ENCODE measurements around the gene TMEM19. TPM values are rescaled to one million over a fixed set of nuclear protein-coding genes. Genes with fewer than 3 reads are reported as not detected.
A peak's percentile ranks its signal among the peaks of the same experiment; 100 is the strongest.

The TMEM19 gene
- 10.6 and 11.3 TPM in 2 replicates for total RNA-seq

GRCh38 chr12:71685914-71686657 lies at the start of gene TMEM19:
TSS of gene TMEM19 (plus strand) at chr12:71686082. CDS start at chr12:71686681, 599 bp downstream.
- no peaks in the 10 kb centered on the region for H3K9me3 Mint-ChIP-seq
- peak within 1 kb of the TSS; percentile 93 for H3K27ac Mint-ChIP-seq
- H3K4me1 Mint-ChIP-seq (ENCODE audit: low read depth): peaks cover 23% of the 10 kb centered on the region
- no peaks in the 10 kb centered on the region for H3K27me3 Mint-ChIP-seq (ENCODE audit: insufficient read depth)
- no peaks in the 10 kb centered on the region for H3K36me3 Mint-ChIP-seq (ENCODE audit: low read depth)
- peak; percentile 78 for DNase-seq (ENCODE audit: low spot score)
- peak within 1 kb of the TSS; percentile 94 for H3K4me3 Mint-ChIP-seq
- intact Hi-C loops (cut with micrococcal nuclease): loop anchor here (1.0 to 10.0 kb wide), 6 partner anchors 22 to 1949 kb away; partner anchors contain the start of genes CNOT2, KCNMB4, RAB21 and RAB3IP

DNA sequence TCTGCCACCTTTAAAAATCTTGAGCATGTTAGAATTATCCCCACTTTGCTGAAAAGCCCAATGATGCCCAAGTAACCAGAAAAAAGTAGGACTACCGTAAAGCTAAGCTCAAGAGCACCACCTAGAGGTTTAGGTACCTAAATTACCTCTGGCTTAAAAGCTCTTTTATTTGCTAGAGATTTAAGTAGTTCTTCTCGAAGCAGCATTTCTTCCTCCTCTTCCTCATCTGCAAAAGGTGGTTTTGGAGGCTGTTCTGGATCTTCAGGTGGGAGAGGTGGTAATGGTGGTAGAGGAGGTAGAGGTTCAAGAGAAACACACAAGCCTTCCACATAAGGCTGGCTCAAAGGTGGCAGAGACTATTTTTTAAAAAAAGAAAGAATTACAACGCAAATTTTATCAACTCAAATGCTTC lies 49.2 kb upstream of the TMEM19 start:
- peaks cover 18% of the 10 kb centered on the region for H3K4me1 Mint-ChIP-seq (ENCODE audit: low read depth)
- intact Hi-C loops (cut with micrococcal nuclease): loop anchor here (1.0 to 2.0 kb wide), 4 partner anchors 10 to 221 kb away; partner anchors contain the start of gene ZFC3H1
- DNase-seq (ENCODE audit: low spot score): no peak
- H3K9me3 Mint-ChIP-seq: no peaks in the 10 kb centered on the region
- no peak overlapping the region for H3K4me3 Mint-ChIP-seq
- peak overlapping the region; percentile 6 for H3K27ac Mint-ChIP-seq
- no peaks in the 10 kb centered on the region for H3K27me3 Mint-ChIP-seq (ENCODE audit: insufficient read depth)
- H3K36me3 Mint-ChIP-seq (ENCODE audit: low read depth): peaks cover 49% of the 10 kb centered on the region

DNA sequence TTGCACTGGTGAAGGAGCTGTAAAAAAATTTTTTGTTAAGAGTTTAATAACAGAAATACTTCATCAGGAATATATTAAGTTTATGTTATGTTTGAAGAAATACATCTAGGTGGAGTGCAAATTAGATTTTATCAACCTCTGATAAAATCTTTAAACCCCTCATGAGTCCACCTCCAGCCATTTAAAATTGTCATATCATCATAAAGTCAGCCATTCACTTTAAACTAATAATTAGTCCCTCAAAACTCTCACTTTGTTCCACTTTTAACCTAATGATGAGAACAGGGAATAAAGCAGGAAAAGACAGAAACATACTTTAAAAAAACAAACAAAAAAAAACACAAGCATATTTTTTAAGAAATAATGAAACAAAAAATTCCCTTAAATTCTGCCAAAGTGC lies 47.4 kb upstream of the TMEM19 start:
- no peaks in the 10 kb centered on the region for H3K27me3 Mint-ChIP-seq (ENCODE audit: insufficient read depth)
- intact Hi-C loops (cut with micrococcal nuclease): no loop called here
- H3K27ac Mint-ChIP-seq: no peak overlapping the region
- no peaks in the 10 kb centered on the region for H3K9me3 Mint-ChIP-seq
- no peak overlapping the region for H3K4me3 Mint-ChIP-seq
- peaks cover 53% of the 10 kb centered on the region for H3K36me3 Mint-ChIP-seq (ENCODE audit: low read depth)
- no peak for DNase-seq (ENCODE audit: low spot score)
- peaks cover 28% of the 10 kb centered on the region for H3K4me1 Mint-ChIP-seq (ENCODE audit: low read depth)

- Mint-ChIP-seq H3K27ac (no peak overlapping the region), H3K36me3 (ENCODE audit: low read depth) (peaks cover 57% of the 10 kb centered on the region), H3K4me3 (no peak overlapping the region), H3K4me1 (ENCODE audit: low read depth) (peaks cover 35% of the 10 kb centered on the region), H3K27me3 (ENCODE audit: insufficient read depth) (no peaks in the 10 kb centered on the region), H3K9me3 (no peaks in the 10 kb centered on the region)
- intact Hi-C loops (cut with micrococcal nuclease): no loop called here
- DNase-seq (ENCODE audit: low spot score): no peak
Measured at GRCh38 chr12:71639341-71639760, 46.5 kb upstream of the TMEM19 start.

DNA sequence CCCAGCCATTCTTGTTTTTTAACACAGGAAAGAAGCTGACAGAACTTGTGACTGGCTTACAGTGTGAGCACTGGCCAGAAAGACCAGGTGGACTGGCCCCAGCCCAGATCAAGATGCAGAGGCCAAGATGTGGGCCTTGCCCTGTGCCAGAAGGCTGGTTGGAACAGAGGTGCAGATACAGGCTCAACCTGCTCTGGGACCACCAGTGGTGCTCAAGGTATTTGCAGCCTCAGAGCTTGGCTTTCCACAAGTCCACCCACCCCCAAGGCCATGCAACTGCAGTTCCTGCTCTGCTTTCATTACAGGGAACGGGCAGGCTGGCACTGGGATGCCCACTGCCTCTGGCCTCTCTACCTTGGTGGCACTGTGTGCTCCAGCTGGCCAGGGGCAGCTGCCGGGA lies 45.6 kb upstream of the TMEM19 start:
- Mint-ChIP-seq H3K4me1 (ENCODE audit: low read depth) (peaks cover 41% of the 10 kb centered on the region), H3K27ac (no peak overlapping the region), H3K4me3 (no peak overlapping the region), H3K27me3 (ENCODE audit: insufficient read depth) (no peaks in the 10 kb centered on the region), H3K36me3 (ENCODE audit: low read depth) (peaks cover 56% of the 10 kb centered on the region), H3K9me3 (no peaks in the 10 kb centered on the region)
- intact Hi-C loops (cut with micrococcal nuclease): no loop called here
- DNase-seq (ENCODE audit: low spot score): no peak

- DNase-seq (ENCODE audit: low spot score): no peak
- H3K27ac Mint-ChIP-seq: peak overlapping the region; percentile 8
- intact Hi-C loops (cut with micrococcal nuclease): no loop called here
- no peaks in the 10 kb centered on the region for H3K27me3 Mint-ChIP-seq (ENCODE audit: insufficient read depth)
- H3K9me3 Mint-ChIP-seq: no peaks in the 10 kb centered on the region
- H3K4me1 Mint-ChIP-seq (ENCODE audit: low read depth): peaks cover 41% of the 10 kb centered on the region
- H3K36me3 Mint-ChIP-seq (ENCODE audit: low read depth): peaks cover 57% of the 10 kb centered on the region
- no peak overlapping the region for H3K4me3 Mint-ChIP-seq
Measured at GRCh38 chr12:71641390-71641789, 44.5 kb upstream of the TMEM19 start.

DNA sequence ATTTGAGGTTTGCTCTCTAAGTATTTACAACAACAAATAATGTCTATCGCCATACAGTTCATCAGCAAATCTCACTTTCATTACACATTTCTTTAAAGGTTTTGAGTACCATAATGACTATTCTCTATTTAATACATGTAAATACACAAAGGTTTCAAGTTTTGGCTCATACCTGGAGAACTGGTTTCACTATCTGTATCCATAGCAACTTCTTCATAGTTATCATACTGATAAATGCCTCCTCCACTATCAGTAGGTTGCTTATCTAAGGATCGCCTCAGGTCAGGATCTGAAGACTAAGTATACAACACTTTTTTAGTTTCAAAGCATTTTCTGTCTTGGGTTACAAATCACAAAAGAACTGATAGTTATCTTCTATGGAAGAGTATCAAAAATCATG lies 43.6 kb upstream of the TMEM19 start:
- H3K27ac Mint-ChIP-seq: peak overlapping the region; percentile 18
- intact Hi-C loops (cut with micrococcal nuclease): no loop called here
- H3K4me1 Mint-ChIP-seq (ENCODE audit: low read depth): peaks cover 44% of the 10 kb centered on the region
- no peaks in the 10 kb centered on the region for H3K9me3 Mint-ChIP-seq
- DNase-seq (ENCODE audit: low spot score): no peak
- no peaks in the 10 kb centered on the region for H3K27me3 Mint-ChIP-seq (ENCODE audit: insufficient read depth)
- H3K36me3 Mint-ChIP-seq (ENCODE audit: low read depth): peaks cover 61% of the 10 kb centered on the region
- H3K4me3 Mint-ChIP-seq: no peak overlapping the region

GRCh38 chr12:71645268-71645667 lies 40.6 kb upstream of the TMEM19 start:
- DNase-seq (ENCODE audit: low spot score): no peak
- Mint-ChIP-seq H3K4me1 (ENCODE audit: low read depth) (peaks cover 47% of the 10 kb centered on the region), H3K27me3 (ENCODE audit: insufficient read depth) (no peaks in the 10 kb centered on the region), H3K9me3 (no peaks in the 10 kb centered on the region), H3K27ac (peak overlapping the region; percentile 45), H3K36me3 (ENCODE audit: low read depth) (peaks cover 53% of the 10 kb centered on the region), H3K4me3 (no peak overlapping the region)
- intact Hi-C loops (cut with micrococcal nuclease): no loop called here

- Mint-ChIP-seq H3K27me3 (ENCODE audit: insufficient read depth) (no peaks in the 10 kb centered on the region), H3K36me3 (ENCODE audit: low read depth) (peaks cover 48% of the 10 kb centered on the region), H3K9me3 (no peaks in the 10 kb centered on the region), H3K4me3 (no peak overlapping the region), H3K27ac (no peak overlapping the region), H3K4me1 (ENCODE audit: low read depth) (peaks cover 43% of the 10 kb centered on the region)
- intact Hi-C loops (cut with micrococcal nuclease): no loop called here
- DNase-seq (ENCODE audit: low spot score): no peak
Measured at GRCh38 chr12:71646512-71646911, 39.4 kb upstream of the TMEM19 start.

DNA sequence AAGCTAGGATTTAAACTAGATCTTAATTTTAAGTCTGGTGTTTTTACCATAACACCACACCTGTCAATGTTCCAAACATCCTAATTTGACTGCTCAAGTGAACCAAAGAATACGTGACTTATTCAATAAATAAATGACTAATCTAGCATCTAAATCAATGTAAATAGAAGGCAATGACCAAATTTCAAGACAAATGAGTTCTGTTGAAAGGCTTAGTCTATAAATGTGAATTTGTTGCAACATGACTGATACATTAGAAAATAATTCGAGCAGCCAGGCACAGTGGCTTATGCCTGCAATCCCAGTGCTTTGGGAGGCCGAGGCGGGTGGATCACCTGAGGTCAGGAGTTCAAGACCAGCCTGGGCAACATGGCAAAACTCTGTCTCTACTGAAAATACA lies 37.3 kb upstream of the TMEM19 start:
- no peaks in the 10 kb centered on the region for H3K27me3 Mint-ChIP-seq (ENCODE audit: insufficient read depth)
- DNase-seq (ENCODE audit: low spot score): no peak
- peaks cover 33% of the 10 kb centered on the region for H3K36me3 Mint-ChIP-seq (ENCODE audit: low read depth)
- intact Hi-C loops (cut with micrococcal nuclease): no loop called here
- H3K27ac Mint-ChIP-seq: no peak overlapping the region
- H3K9me3 Mint-ChIP-seq: no peaks in the 10 kb centered on the region
- peaks cover 31% of the 10 kb centered on the region for H3K4me1 Mint-ChIP-seq (ENCODE audit: low read depth)
- no peak overlapping the region for H3K4me3 Mint-ChIP-seq

DNA sequence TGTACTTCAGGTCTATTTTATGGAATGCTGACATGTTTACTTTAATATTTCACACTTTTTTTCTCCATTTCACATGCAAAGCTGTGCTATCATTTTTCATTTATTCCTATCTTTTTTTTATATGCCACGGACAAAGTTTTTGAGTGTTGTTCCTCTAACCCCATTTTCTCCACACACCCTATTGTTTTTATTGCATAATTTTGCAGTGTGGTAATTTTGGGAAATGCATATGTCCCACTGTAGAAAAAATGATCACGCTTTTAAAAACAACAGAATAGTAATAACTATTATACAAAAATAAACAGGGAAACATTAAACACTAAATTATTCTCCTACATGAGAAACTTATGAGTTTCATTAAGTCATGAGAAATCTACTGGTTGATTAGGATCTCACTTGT lies 36.5 kb upstream of the TMEM19 start:
- no peaks in the 10 kb centered on the region for H3K27me3 Mint-ChIP-seq (ENCODE audit: insufficient read depth)
- H3K4me1 Mint-ChIP-seq (ENCODE audit: low read depth): peaks cover 27% of the 10 kb centered on the region
- H3K36me3 Mint-ChIP-seq (ENCODE audit: low read depth): peaks cover 29% of the 10 kb centered on the region
- intact Hi-C loops (cut with micrococcal nuclease): no loop called here
- no peak overlapping the region for H3K27ac Mint-ChIP-seq
- H3K9me3 Mint-ChIP-seq: no peaks in the 10 kb centered on the region
- H3K4me3 Mint-ChIP-seq: no peak overlapping the region
- DNase-seq (ENCODE audit: low spot score): no peak

- no peak overlapping the region for H3K4me3 Mint-ChIP-seq
- no peak for DNase-seq (ENCODE audit: low spot score)
- peaks cover 37% of the 10 kb centered on the region for H3K36me3 Mint-ChIP-seq (ENCODE audit: low read depth)
- H3K9me3 Mint-ChIP-seq: peaks cover 4% of the 10 kb centered on the region
- no peaks in the 10 kb centered on the region for H3K27me3 Mint-ChIP-seq (ENCODE audit: insufficient read depth)
- intact Hi-C loops (cut with micrococcal nuclease): no loop called here
- H3K27ac Mint-ChIP-seq: no peak overlapping the region
- H3K4me1 Mint-ChIP-seq (ENCODE audit: low read depth): peaks cover 28% of the 10 kb centered on the region
Measured at GRCh38 chr12:71652656-71653055, 33.2 kb upstream of the TMEM19 start.

- Mint-ChIP-seq H3K4me1 (ENCODE audit: low read depth) (peaks cover 28% of the 10 kb centered on the region), H3K27me3 (ENCODE audit: insufficient read depth) (no peaks in the 10 kb centered on the region), H3K36me3 (ENCODE audit: low read depth) (peaks cover 39% of the 10 kb centered on the region), H3K27ac (no peak overlapping the region), H3K9me3 (peaks cover 4% of the 10 kb centered on the region), H3K4me3 (no peak overlapping the region)
- intact Hi-C loops (cut with micrococcal nuclease): no loop called here
- no peak for DNase-seq (ENCODE audit: low spot score)
Measured at GRCh38 chr12:71653137-71653536, 32.7 kb upstream of the TMEM19 start.
